Fibroblast of skin of right quadriceps (primary cell): Measurements from ENCODE around the gene CNTN4.
"Not testable (repeated sequence)": the region's sequence is repeated elsewhere in the genome, so short reads cannot be mapped to it uniquely, and the experiment has no call there.

Experiments used
- DNase-seq: peaks from one replicate; pipeline ENCODE4 v3.0.0-alpha.2; 2013

CNTN4 gene

DNA sequence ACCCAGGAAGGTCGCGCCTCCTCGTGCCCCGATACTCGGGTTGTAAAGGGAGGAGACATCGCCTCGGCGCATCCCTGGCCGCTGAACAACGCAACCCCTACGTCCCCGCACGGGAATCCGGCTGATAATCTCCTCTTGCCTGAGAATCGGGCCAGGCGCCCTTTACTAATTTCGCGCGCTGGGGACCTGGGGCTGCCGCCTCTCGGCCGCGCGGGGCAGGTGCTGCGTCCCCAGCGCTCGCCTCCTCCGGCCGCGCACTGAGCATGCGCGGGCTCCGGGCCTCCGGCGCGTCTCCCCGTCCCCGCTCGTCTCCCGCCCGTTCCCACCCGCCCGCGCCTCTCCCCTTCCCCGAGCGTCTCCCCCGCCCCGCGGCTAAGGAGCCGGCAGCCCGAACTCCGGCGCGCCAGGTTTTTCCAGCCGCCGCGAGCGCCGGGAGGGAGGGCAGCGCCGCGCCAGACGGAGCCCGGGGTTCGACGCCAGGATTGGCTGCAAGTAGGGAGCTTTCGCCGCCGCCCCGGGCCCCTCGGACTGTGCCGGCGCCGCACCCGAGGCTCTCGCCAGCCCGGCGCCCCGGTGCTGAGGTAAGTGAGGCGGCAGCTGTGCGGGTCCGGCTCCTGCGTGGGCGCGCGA, at the start of gene CNTN4:
TSS of gene CNTN4 (plus strand) at position 469 of the 630 bp plus-strand sequence.
- peak; percentile 53 for DNase-seq

GRCh38 chr3:2061360-2061759, 37.3 kb upstream of the CNTN4 start:
- DNase-seq, result no peak

DNA sequence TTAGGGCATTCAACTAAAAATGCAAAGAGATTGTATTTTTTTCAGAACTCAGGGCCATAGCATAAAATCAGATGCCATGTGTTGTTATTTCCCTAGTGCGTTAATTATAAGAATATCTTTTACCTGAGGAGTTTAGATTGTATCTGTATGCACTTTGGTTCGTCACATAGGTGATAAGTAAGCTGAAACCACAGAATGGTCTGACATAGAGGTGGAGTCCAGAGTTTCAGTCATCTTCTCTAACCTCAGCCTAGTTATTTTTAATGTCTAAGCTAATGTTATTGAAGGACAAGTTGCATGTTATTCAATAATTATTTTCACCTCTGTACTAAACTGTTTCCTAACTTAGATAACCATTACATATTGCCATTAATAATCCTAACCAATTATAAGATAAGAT, 27.1 kb upstream of the CNTN4 start:
- no peak for DNase-seq

DNA sequence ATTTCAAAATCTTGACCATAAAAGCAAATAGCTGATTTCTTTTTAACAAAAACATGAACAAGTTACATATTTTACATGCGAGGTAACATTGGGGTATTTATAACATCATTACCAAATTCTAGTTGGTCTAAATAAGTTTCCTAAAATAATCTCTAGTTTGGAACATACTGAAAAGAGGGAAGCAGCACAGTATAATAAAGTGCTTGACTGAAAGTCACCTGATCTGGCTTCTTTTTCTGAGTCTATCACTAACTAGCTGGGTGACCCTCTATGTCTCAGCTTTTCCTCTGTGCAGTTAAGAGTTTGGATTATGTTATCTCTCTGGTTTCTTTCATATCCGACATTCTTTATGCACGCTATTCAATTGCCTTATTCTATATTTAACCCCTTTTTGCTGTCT, 19.8 kb upstream of the CNTN4 start:
- peak; percentile 5 for DNase-seq

DNA sequence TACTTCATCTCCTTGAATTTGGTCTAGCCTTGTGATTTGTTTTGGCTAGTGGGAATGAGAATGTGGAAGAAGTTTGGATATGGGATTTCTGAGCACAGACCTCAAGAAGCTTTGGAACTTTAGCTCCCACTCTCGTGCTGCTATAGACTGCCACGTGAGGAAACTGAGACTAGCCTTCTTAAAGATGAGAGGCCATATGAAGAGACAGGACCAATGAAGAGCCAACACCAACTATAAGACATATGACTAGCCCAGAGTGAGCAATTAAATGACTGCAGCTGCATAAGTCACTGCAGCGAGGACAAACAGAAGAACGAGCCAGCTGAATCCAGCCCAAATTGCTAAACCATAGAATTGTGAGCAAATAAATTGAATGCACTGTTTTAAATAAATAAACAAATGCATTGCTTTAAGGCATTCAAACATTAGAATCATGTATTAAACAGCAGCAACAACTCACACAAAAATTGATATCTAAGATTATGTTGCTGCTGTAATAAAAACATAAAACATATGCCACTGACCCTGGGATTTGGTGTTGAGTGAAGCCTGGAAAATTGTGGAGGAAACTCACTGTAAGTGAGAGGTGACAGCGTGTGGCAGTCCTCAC, 15.7 kb upstream of the CNTN4 start:
- DNase-seq, result no peak

- not testable (repeated sequence) for DNase-seq
These were observed 15.1 kb upstream of the CNTN4 start for GRCh38 chr3:2083558-2083957.

DNA sequence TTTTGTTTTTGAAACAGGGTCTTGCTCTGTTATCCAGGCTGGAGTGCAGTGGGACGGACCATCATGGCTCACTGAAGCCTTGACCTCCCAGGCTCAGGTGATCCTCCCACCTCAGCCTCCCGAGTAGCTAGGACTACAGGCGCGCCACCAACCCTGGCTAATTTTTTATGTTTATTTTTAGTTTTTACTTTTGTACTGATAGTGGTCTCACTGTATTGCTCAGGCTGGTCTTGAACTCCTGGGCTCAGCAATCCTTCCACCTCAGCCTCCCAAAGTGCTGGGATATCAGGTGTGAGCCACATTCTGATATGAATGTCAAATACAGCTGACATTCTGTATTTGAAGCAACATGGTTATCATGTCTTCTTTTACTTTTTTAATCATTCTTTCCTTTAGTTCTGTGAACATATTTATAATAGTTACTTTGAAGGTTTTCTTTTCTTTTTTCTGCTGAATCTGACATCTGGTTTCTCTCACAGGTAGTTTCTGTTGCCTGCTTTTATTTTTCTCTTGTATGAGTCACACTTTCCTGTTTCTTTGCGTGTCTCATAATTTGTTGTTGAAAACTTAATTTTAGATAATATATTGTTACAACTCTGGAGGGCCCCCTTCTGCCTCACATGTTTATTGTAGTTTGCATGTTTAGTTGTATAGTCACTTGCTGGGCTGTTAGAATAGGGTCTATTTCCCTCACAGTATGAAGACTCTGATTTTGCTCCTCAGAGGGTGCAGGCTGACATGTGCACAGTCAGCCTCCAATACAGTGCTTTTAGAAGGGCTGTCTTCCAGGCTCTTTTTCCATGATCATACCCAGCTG, 8.4 kb upstream of the CNTN4 start:
- peak; percentile 38 for DNase-seq

DNA sequence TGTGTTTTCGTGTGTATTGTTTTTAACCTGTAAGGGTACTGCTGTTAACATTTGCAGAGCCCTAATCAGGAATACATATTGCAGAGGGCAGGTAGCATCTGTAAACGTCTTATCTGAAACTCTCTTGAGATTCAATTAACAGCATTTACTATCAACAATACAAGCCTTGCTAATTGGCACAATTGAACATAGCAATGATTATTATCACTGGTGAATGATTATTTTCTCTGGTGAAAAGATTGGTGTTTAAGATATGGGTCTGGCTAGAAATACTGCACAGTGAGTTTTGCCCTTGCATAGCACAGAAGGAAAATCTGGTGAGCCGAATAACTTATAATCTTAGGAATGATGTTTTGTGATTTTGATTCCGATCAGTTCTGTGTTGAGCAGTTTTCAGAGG, 5.9 kb upstream of the CNTN4 start:
- DNase-seq, result no peak

- no peak for DNase-seq
These were observed 3.7 kb upstream of the CNTN4 start for GRCh38 chr3:2094941-2095340.

DNA sequence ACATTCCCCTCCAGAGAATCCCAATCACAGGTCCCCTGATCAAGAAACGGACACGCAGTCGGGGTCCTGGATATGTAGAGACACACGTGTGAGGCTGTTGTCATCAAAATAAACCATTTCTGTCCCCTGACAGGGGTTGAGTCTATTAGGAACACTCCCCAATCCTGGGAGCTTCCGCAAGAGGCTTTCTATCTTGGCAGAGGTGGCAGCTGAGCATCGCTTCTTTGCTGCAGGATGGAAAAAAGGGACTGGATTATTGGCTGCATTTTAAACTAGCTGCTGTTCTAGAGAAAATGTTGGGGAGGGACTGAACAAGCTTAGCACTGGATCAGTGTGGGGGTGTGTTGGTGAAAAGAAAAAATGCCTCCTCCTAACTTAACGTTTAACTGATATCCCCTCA, 2.5 kb upstream of the CNTN4 start:
- no peak for DNase-seq

- peak; percentile 39 for DNase-seq
These were observed 950 bp upstream of the CNTN4 start for GRCh38 chr3:2097641-2098191.

DNA sequence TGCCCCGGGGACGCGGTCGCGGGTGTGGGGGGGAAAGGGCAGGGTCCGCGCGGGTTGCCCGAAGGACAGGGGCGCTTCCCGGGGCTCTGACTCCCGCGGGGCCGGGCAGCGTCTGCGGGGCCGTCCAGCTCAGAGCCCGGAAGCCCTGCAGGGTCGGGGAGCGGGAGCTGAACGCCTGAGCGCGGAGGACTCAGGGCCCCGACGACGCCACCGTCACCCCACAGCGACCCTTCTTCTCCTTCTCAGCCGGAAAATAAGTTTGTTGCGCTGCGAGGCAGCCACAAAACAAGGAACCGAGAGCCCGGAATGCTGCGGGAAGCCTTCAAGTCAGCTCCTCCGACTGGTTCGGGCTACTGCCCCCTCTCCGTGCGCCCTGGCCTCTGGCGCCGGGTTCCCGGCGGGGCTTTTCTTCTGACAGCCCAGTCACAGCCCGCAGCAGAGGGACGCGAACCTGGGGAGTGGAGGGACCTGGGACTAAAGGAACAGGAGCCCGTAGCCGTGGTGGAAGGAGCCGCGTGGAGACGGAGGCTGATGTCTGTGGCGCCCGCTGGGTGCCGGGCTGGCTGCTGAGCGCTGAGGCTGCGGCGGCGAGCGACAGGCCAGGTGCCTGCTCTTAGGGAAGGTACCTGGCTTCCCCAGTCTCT, 484 bp downstream of the CNTN4 start:
- peak; percentile 8 for DNase-seq

DNA sequence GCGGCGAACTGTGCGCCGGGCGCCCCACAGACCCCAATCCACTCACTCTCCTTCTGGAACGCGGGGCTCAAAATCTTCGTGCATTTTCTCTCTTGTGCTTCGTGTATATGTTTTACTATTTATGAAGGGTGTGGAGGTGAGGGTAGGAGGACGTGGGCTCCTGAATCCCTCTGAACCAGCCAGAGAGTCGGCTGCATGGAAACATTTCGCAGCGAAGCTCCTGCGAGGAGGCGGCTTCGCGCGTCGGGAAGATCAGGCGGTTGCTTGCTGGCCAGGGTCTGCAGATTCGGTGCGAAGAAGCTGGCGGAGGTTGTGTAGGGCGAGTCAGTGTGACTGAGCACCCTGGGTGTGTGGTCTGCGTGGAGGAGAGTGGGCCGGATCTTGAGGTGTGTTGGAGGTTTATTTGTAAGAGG, 1.1 kb downstream of the CNTN4 start:
- no peak for DNase-seq

GRCh38 chr3:2106438-2106837, 7.8 kb downstream of the CNTN4 start:
- no peak for DNase-seq

DNA sequence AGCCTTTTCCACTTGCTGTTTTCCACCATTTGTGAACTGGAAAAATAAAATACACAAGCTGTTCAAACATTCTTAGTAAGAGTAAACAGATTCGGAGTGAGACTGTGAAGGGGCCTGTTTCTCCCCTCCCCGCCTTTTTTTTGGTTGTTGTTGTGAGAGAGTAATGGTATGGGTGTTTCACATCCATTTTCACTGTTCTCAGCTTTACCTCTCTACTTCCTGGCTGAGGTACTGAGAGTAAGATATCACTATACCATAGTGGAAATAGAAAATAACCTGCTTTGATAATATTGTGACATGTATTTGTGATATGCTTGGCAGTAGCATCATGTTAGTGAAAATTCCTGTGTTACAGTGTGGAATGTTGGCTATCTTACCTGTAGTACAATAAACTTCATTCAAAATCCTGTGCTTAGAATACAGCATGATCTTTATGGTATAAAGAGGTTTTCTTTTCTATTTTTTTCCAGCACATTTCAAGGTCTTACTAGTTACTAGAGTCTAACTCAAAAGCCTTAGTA, 12.0 kb downstream of the CNTN4 start:
- no peak for DNase-seq

DNA sequence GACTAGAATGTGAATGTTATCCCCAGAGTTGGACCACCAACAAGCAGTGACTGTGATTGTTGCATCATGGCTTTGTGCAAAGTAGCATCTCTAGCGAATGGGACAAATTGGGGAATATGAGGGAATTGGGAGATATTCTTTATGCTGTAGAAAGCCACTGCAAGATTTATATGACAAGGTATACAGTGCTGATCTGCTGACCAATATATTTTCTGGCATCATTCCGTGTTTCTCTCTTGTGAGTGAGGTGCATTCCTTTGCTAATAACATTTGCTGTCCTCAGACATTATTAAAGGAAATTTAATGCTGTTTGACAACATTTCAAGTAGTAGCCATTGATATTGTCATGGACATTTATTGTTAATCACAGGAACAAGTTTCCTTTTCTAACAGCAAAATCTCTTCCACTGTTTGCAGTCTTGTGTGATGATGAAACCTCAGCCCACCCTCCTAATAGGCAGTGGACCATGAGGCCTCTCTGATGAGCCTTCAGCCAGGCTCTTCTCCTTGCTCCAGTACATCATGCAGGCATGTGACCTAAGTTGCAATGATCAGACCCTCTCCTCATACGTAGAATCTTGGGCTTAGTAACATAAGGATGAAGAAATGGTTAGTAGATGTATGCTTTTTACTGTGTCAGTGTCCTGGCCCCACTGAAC, 16.1 kb downstream of the CNTN4 start:
- no peak for DNase-seq

- no peak for DNase-seq
These were observed 32.1 kb downstream of the CNTN4 start for GRCh38 chr3:2130726-2131125.

DNA sequence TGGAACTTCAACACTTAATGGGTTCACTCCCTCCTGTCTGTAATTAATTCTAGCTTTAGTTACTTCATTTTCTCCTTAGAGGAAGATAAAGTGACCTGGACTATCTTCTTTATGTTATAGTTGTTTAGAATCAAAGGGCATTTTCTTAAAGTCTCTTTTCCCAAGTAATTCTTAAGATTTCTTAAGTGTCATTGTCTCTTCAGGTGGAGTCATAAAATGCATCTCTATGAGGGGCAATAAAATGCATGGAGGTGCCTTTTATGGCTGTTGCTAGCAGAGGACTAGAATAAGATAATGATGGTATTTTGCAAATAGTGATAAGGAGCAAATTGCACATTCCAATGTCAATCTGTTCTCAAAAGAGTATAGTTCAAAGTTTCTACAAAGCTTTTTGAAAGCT, 34.5 kb downstream of the CNTN4 start:
- DNase-seq, result no peak

DNA sequence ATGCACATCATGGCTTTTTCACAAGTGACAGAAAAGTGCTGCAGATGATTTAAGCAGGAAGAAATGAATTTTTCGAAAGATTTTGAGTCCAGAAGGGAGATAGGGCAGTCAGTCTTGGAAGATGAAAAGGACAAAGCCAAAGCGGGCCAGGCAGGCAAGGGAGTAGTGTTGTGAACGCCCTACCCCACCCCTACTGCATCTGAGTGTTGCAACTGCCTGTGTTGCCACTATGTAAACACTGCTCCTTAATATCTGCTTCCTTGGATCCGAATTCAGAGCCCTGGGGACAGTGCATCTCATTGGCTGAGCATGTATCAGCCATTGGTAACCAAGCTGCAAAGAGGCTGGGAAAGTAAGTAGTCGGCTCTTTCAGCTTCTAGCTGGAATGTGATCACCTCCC, 39.0 kb downstream of the CNTN4 start:
- DNase-seq, result no peak

DNA sequence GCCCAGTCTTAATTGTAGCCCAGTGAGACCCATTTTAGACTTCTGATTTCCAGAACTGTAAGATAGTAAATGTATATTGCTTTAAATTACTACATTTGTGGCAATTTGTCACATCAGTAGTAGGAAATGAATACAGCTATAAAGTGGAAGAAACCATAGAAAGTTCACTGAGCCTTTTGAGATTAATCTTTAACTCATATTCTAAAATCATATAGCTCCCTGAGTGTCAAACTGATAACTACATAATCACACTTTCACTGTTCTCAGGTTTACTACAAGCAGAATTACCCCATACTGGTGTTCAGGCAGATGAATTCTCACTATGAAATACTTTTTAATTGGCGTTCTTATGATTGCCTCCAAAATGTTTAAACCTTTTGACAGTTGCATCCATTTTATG, 42.8 kb downstream of the CNTN4 start:
- no peak for DNase-seq

- no peak for DNase-seq
These were observed 50.1 kb downstream of the CNTN4 start for GRCh38 chr3:2148561-2149340.

DNA sequence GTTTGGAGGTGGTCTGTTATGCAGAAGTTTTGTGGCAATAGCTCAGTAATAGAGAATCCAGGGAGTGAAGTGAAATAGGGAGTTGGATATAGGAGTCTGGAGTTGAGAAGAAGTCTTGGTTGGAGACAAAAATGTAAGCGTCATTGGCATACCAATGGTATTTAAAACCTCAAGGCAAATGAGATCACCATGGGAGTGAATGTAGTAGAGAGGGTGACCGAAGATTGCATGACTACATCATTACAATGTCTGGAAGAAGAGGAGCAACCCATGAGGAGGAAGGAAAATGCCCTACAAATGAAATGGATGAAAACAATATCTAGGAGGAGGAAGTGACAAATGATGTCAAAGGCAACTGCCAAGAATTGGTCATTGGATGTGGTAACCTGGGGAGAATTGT, 54.4 kb downstream of the CNTN4 start:
- DNase-seq, result no peak
